Colonic mucosa (tissue), 4 donors: Measurements from ENCODE around the gene SRSF12. TPM values are rescaled to one million over a fixed set of nuclear protein-coding genes. Genes with fewer than 3 reads are reported as not detected.

ENCODE experiments used
- DNase-seq: peaks from one replicate; pipeline ENCODE4 v3.0.0-alpha.2; 2020
- H3K27ac ChIP-seq: fragments of 200-600 bp; one replicate; pipeline ENCODE4 v1.8.0; 2021
- H3K27me3 ChIP-seq: fragments of 200-600 bp; one replicate; pipeline ENCODE4 v1.8.0; 2021
- H3K36me3 ChIP-seq: fragments of 200-600 bp; one replicate; pipeline ENCODE4 v1.8.0; 2021
- H3K4me1 ChIP-seq: fragments of 200-600 bp; one replicate; pipeline ENCODE4 v1.8.0; 2021; ENCODE audit warnings: mild to moderate bottlenecking
- H3K4me3 ChIP-seq: fragments of 200-600 bp; one replicate; pipeline ENCODE4 v1.8.0; 2021
- H3K9ac ChIP-seq, 2 donors: one replicate each; pipeline ENCODE4 v1.7.0; 2013; ENCODE audit warnings: control low read depth in 2 of 2, low read depth in 2 of 2, low read length in 2 of 2
- H3K9me3 ChIP-seq: fragments of 200-600 bp; one replicate; pipeline ENCODE4 v1.8.0; 2021
- CTCF ChIP-seq: fragments of 200-600 bp; IDR thresholded peaks from one replicate; pipeline ENCODE4 v1.8.0; 2022; ENCODE audit warnings: antibody characterized with exemption, mild to moderate bottlenecking
- intact Hi-C: fragments of 100-400 bp; cut with DNase I; formaldehyde crosslinking; loops from one replicate; pipeline ENCODE4 v1.14.1; 2022
- total RNA-seq, 2 donors: library from RNA; stranded (reverse); fragmentation: NEBNext Ultra II Directional in 1 of 2; extraction: Animal tissue kit (Norgen Biotek cat#: 25700) in 1 of 2; gene quantifications; one replicate each; pipeline ENCODE4 v1.2.1, GENCODE V29; 2021
- donor health status: healthy.
- donor health status: DM: no; HTN: no; CAD: no.
- donor health status: DM: no; HTN: no; CAD: no.

The SRSF12 gene
- total RNA-seq, 2 donors from 2014 or later = 0.35 TPM; not detected in 1

DNA sequence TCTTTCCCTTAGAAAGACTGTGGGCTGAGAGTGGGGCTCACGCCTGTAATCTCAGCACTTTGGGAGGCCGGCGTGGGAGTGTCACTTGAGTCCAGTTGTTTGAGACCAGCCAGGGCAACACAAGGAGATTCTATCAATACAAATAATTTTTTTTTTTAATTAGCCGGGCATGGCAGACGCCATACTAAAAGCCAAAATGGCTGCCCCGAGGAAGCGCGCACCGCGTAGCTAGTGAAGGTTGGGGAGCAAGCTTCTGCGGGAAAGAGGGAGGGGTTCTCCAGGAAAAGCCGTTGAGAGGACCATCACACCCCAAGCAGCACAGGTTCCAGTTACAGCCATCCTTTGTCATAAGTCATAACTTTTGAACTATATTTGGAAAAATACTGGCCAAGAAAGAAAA lies 58.6 kb downstream of the SRSF12 start:
- Histone ChIP-seq H3K36me3 (no peaks in the 10 kb centered on the region), H3K9ac (no peak overlapping the region), H3K27me3 (no peaks in the 10 kb centered on the region), H3K9me3 (no peaks in the 10 kb centered on the region), H3K27ac (no peak overlapping the region), H3K4me3 (no peak overlapping the region), H3K4me1 (no peaks in the 10 kb centered on the region)
- DNase-seq = no peak
- TF ChIP-seq CTCF = no peak
- intact Hi-C loops = no loop called here

DNA sequence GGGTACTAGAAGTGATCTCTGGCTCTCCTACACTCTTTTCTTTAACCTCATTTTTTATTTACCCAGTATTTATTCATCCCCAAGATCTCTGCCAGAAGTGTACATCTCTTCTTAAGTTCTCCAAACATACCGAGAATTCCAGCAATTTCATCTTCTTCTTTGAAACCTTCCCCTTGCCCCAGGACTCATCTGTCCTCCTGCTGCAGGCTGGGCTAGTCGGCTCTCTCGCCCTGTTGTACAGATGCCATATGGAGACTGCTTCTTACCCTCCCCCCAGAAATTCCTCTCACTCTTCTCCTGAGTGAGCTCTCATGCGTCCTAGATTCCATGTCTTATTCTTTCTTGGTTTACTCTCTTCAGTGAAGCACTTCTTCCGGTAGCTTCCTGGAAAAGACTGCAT lies 59.2 kb downstream of the SRSF12 start:
- Histone ChIP-seq H3K4me1 (no peaks in the 10 kb centered on the region), H3K27me3 (no peaks in the 10 kb centered on the region), H3K27ac (no peak overlapping the region), H3K9me3 (no peaks in the 10 kb centered on the region), H3K9ac (no peak overlapping the region), H3K36me3 (no peaks in the 10 kb centered on the region), H3K4me3 (no peak overlapping the region)
- intact Hi-C loops = no loop called here
- DNase-seq = no peak
- TF ChIP-seq CTCF = no peak

GRCh38 chr6:89057759-89058158 lies 60.1 kb downstream of the SRSF12 start:
- no peaks in the 10 kb centered on the region for H3K27me3 ChIP-seq
- TF ChIP-seq CTCF = no peak
- DNase-seq = no peak
- no peak overlapping the region for H3K4me3 ChIP-seq
- no peak overlapping the region for H3K9ac ChIP-seq
- no peaks in the 10 kb centered on the region for H3K4me1 ChIP-seq
- H3K36me3 ChIP-seq = no peaks in the 10 kb centered on the region
- H3K27ac ChIP-seq = no peak overlapping the region
- H3K9me3 ChIP-seq = no peaks in the 10 kb centered on the region
- intact Hi-C loops = no loop called here

- Histone ChIP-seq H3K27ac (no peak overlapping the region), H3K4me3 (no peak overlapping the region), H3K27me3 (no peaks in the 10 kb centered on the region), H3K9me3 (no peaks in the 10 kb centered on the region), H3K4me1 (no peaks in the 10 kb centered on the region), H3K36me3 (no peaks in the 10 kb centered on the region), H3K9ac (no peak overlapping the region)
- no peak for TF ChIP-seq CTCF
- intact Hi-C loops = no loop called here
- no peak for DNase-seq
Observed at GRCh38 chr6:89054208-89054607, 63.7 kb downstream of the SRSF12 start.

GRCh38 chr6:89051676-89052075 lies 66.2 kb downstream of the SRSF12 start:
- H3K4me1 ChIP-seq = no peaks in the 10 kb centered on the region
- H3K4me3 ChIP-seq = no peak overlapping the region
- no peak overlapping the region for H3K9ac ChIP-seq
- no peaks in the 10 kb centered on the region for H3K36me3 ChIP-seq
- no peak for DNase-seq
- TF ChIP-seq CTCF = no peak
- no peak overlapping the region for H3K27ac ChIP-seq
- no peaks in the 10 kb centered on the region for H3K9me3 ChIP-seq
- intact Hi-C loops = no loop called here
- H3K27me3 ChIP-seq = no peaks in the 10 kb centered on the region

- DNase-seq = no peak
- Histone ChIP-seq H3K4me3 (no peak overlapping the region), H3K27ac (no peak overlapping the region), H3K27me3 (no peaks in the 10 kb centered on the region), H3K9ac (no peak overlapping the region), H3K9me3 (no peaks in the 10 kb centered on the region), H3K4me1 (no peaks in the 10 kb centered on the region), H3K36me3 (no peaks in the 10 kb centered on the region)
- no peak for TF ChIP-seq CTCF
- intact Hi-C loops = no loop called here
Observed at GRCh38 chr6:89050697-89051096, 67.2 kb downstream of the SRSF12 start.
